GM06990 (cell line): ENCODE measurements around the gene RELN.

ENCODE experiments used
- DNase-seq: peaks from one replicate; pipeline ENCODE4 v3.0.0-alpha.2; 2011; ENCODE audit not compliant: insufficient read length; ENCODE audit errors: extremely low read depth
- H3K27me3 ChIP-seq: replicated peaks from 2 replicates; pipeline ENCODE4 v1.6.0; 2011; ENCODE audit warnings: low read length; ENCODE audit not compliant: control insufficient read depth, insufficient read depth
- H3K36me3 ChIP-seq: 2 replicates; pipeline ENCODE4 v1.5.1; 2011; ENCODE audit warnings: low read length; ENCODE audit not compliant: control insufficient read depth, insufficient read depth
- H3K4me3 ChIP-seq: replicated peaks from 2 replicates; pipeline ENCODE4 v1.5.1; 2011; ENCODE audit warnings: low read depth, mild to moderate bottlenecking, control low read depth, low read length
- CTCF ChIP-seq: IDR thresholded peaks from 2 replicates; pipeline ENCODE4 v1.5.1; 2011; ENCODE audit warnings: low read length, control low read depth, mild to moderate bottlenecking, inconsistent platforms; ENCODE audit not compliant: insufficient read depth, poor library complexity, severe bottlenecking

Gene RELN

GRCh38 chr7:103571586-103571985 is 417.9 kb downstream of the RELN start:
- Histone ChIP-seq H3K36me3 (no peaks in the 10 kb centered on the region), H3K27me3 (no peaks in the 10 kb centered on the region), H3K4me3 (no peak overlapping the region)
- no peak for DNase-seq
- TF ChIP-seq CTCF: no peak

- Histone ChIP-seq H3K27me3 (no peaks in the 10 kb centered on the region; the same call in 1 of the 2 replicates), H3K36me3 (no peaks in the 10 kb centered on the region), H3K4me3 (no peak overlapping the region)
- TF ChIP-seq CTCF: no peak
- DNase-seq: no peak
Observed at GRCh38 chr7:103569621-103570305, 419.7 kb downstream of the RELN start.

GRCh38 chr7:103564416-103564815 is 425.0 kb downstream of the RELN start:
- H3K27me3 ChIP-seq: no peaks in the 10 kb centered on the region; the same call in 1 of the 2 replicates
- DNase-seq: no peak
- H3K36me3 ChIP-seq: no peaks in the 10 kb centered on the region
- TF ChIP-seq CTCF: no peak
- no peak overlapping the region for H3K4me3 ChIP-seq

- TF ChIP-seq CTCF: no peak
- no peaks in the 10 kb centered on the region for H3K36me3 ChIP-seq
- no peak for DNase-seq
- H3K27me3 ChIP-seq: no peaks in the 10 kb centered on the region
- H3K4me3 ChIP-seq: no peak overlapping the region
Observed at GRCh38 chr7:103560136-103560535, 429.3 kb downstream of the RELN start.

- TF ChIP-seq CTCF: no peak
- no peak for DNase-seq
- H3K27me3 ChIP-seq: no peaks in the 10 kb centered on the region
- no peak overlapping the region for H3K4me3 ChIP-seq
- no peaks in the 10 kb centered on the region for H3K36me3 ChIP-seq
Observed at GRCh38 chr7:103551016-103551415, 438.4 kb downstream of the RELN start.

GRCh38 chr7:103549786-103550185 is 439.7 kb downstream of the RELN start:
- no peaks in the 10 kb centered on the region for H3K36me3 ChIP-seq
- TF ChIP-seq CTCF: no peak
- no peaks in the 10 kb centered on the region for H3K27me3 ChIP-seq
- H3K4me3 ChIP-seq: no peak overlapping the region
- DNase-seq: no peak
